A673 (cell line): ENCODE measurements around the gene ONECUT1. TPM values are rescaled to one million over a fixed set of nuclear protein-coding genes. Genes with fewer than 3 reads are reported as not detected.

ENCODE experiments used
- BruUV-seq: library from RNA; stranded (reverse); fragments of 400-500 nt; replicated peaks from 2 replicates; lab custom pipeline; 2021; lab: Mats Ljungman, UMichigan
- CTCF ChIA-PET: fragments of 300-600 bp; sonication (Branson Sonifier 250); formaldehyde crosslinking; loops from one replicate; lab custom pipeline; 2022; ENCODE audit warnings: antibody characterized with exemption; lab: Charles Lee
- POLR2A ChIA-PET: fragments of 300-600 bp; sonication (Branson Sonifier 250); formaldehyde crosslinking; loops from one replicate; lab custom pipeline; 2022; ENCODE audit warnings: antibody characterized with exemption; ENCODE audit not compliant: low non-redundant PET; lab: Charles Lee
- DNase-seq: peaks from one replicate; pipeline ENCODE4 v3.0.0-alpha.2; 2015; ENCODE audit warnings: low spot score
- H3K27ac ChIP-seq: fragments of 200-600 bp; sonication (generic); 2 replicates; pipeline ENCODE4 v1.5.1; 2016; ENCODE audit warnings: mixed run types, low read depth, mild to moderate bottlenecking, mixed read lengths, antibody characterized with exemption, low read length; ENCODE audit not compliant: poor library complexity, severe bottlenecking
- H3K27me3 ChIP-seq: fragments of 200-600 bp; sonication (generic); replicated peaks from 2 replicates; pipeline ENCODE4 v1.6.1; 2017; ENCODE audit warnings: mixed run types, low read depth, mild to moderate bottlenecking, mixed read lengths, antibody characterized with exemption, low read length; ENCODE audit not compliant: insufficient read depth, poor library complexity
- H3K36me3 ChIP-seq: fragments of 200-600 bp; sonication (generic); 2 replicates; pipeline ENCODE4 v1.6.1; 2016; ENCODE audit warnings: mixed run types, mild to moderate bottlenecking, mixed read lengths, antibody characterized with exemption, low read length; ENCODE audit not compliant: insufficient read depth, poor library complexity, severe bottlenecking
- H3K4me1 ChIP-seq: fragments of 200-600 bp; sonication (generic); 2 replicates; pipeline ENCODE4 v1.6.1; 2017; ENCODE audit warnings: mixed run types, mild to moderate bottlenecking, mixed read lengths, antibody characterized with exemption, low read length; ENCODE audit not compliant: insufficient read depth, poor library complexity, severe bottlenecking
- H3K4me3 ChIP-seq: fragments of 200-600 bp; sonication (generic); 2 replicates; pipeline ENCODE4 v1.5.1; 2016; ENCODE audit warnings: low read depth, mixed run types, mild to moderate bottlenecking, mixed read lengths, low read length; ENCODE audit not compliant: poor library complexity, severe bottlenecking
- H3K9me3 ChIP-seq: fragments of 200-600 bp; sonication (generic); 2 replicates; pipeline ENCODE4 v1.6.1; 2016; ENCODE audit warnings: mixed run types, low read depth, mild to moderate bottlenecking, mixed read lengths, antibody characterized with exemption, low read length; ENCODE audit not compliant: poor library complexity, severe bottlenecking
- CTCF ChIP-seq: fragments of 300-800, 200-600 bp; sonication (generic); conservative IDR thresholded peaks from 2 replicates; pipeline ENCODE4 v1.5.1; 2017; ENCODE audit warnings: low read depth, mild to moderate bottlenecking, antibody characterized with exemption, low read length, moderate library complexity, mixed read lengths
- EZH2 ChIP-seq: fragments of 200-600 bp; sonication (generic); IDR thresholded peaks from 2 replicates; pipeline ENCODE4 v1.6.1; 2017; ENCODE audit warnings: borderline replicate concordance, low read depth, mild to moderate bottlenecking, mixed read lengths, antibody characterized with exemption, low read length; ENCODE audit not compliant: poor library complexity, severe bottlenecking
- intact Hi-C: fragments of 100-400 bp; cut with micrococcal nuclease; formaldehyde crosslinking; loops from one replicate; pipeline ENCODE4 v1.10.0; 2022; ENCODE audit not compliant: unreplicated experiment
- total RNA-seq: library from RNA; stranded (reverse); gene quantifications from 2 replicates; pipeline ENCODE4 v1.2.3, GENCODE V29; 2021

Gene ONECUT1
- total RNA-seq, 1 experiment from 2014 or later, result not detected

GRCh38 chr15:52806284-52806655, 16.1 kb upstream of the ONECUT1 start:
- Histone ChIP-seq H3K4me3 (no peak overlapping the region), H3K27ac (no peak overlapping the region), H3K27me3 (peaks cover 98% of the 10 kb centered on the region), H3K9me3 (no peaks in the 10 kb centered on the region), H3K4me1 (no peaks in the 10 kb centered on the region), H3K36me3 (no peaks in the 10 kb centered on the region)
- ChIA-PET CTCF (no interaction called here), POLR2A (no interaction called here)
- no peak for DNase-seq
- BruUV-seq, result no TSS peak
- TF ChIP-seq EZH2, result peak; percentile 61
- TF ChIP-seq CTCF, result no peak
- intact Hi-C loops, result no loop called here

GRCh38 chr15:52805351-52806283, 15.5 kb upstream of the ONECUT1 start:
- intact Hi-C loops, result no loop called here
- H3K36me3 ChIP-seq, result no peaks in the 10 kb centered on the region
- peak; percentile 93 for TF ChIP-seq EZH2
- no peak; the same call in 1 of the 2 replicates for TF ChIP-seq CTCF
- H3K4me3 ChIP-seq, result no peak overlapping the region
- POLR2A ChIA-PET, result no interaction called here
- H3K9me3 ChIP-seq, result no peaks in the 10 kb centered on the region
- H3K27ac ChIP-seq, result no peak overlapping the region
- peaks cover 100% of the 10 kb centered on the region for H3K27me3 ChIP-seq
- CTCF ChIA-PET, result no interaction called here
- no peak for DNase-seq
- BruUV-seq, result no TSS peak
- H3K4me1 ChIP-seq, result no peaks in the 10 kb centered on the region

- no peak overlapping the region for H3K27ac ChIP-seq
- peaks cover 100% of the 10 kb centered on the region for H3K27me3 ChIP-seq
- CTCF ChIA-PET, result no interaction called here
- no peaks in the 10 kb centered on the region for H3K4me1 ChIP-seq
- DNase-seq, result no peak
- H3K36me3 ChIP-seq, result no peaks in the 10 kb centered on the region
- TF ChIP-seq EZH2 (no peak), CTCF (no peak)
- POLR2A ChIA-PET, result no interaction called here
- intact Hi-C loops, result no loop called here
- BruUV-seq, result no TSS peak
- no peak overlapping the region for H3K4me3 ChIP-seq
- no peaks in the 10 kb centered on the region for H3K9me3 ChIP-seq
Observed at GRCh38 chr15:52804526-52805081, 14.5 kb upstream of the ONECUT1 start.
